GM21423 (cell line): ENCODE data around the gene DHCR24.

Experiments
- ATAC-seq: cut with Tn5 transposase; IDR thresholded peaks from one replicate; pipeline ENCODE4 v1.9.1; 2021; ENCODE audit warnings: mild to moderate bottlenecking, moderate library complexity; ENCODE audit not compliant: unreplicated experiment

Gene DHCR24

DNA sequence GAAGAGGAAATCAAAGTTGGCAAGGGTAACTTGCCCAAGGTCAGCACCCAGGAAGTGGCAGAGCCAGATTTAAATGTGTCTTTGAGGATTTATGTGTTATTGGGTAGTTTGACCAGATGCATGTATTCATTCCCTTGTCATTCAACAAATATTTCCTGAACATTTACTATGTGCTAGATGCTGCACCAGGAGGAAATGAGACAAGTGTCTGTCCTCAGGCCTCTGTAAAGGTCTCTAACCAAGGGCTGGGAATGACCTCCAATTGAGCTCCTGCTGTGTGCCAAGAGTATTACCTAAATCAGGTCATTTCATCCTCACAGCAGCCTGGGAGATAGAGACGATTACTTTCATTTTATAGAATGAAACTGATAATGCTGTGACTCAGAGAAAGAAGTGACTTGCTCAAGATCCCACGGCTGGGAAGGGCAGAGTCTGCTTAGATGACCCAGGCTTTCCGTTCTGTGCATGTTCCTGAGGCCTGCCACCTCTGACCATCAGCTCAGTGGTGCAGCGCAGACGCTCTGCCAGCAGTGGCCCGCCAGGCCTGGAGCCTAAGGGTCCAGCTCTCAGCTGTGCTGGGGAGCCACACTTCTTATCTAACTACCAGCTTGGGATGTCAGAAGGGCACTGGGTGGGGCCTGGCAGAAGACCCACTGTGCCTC is 82.4 kb downstream of the DHCR24 start:
- no peak for ATAC-seq

DNA sequence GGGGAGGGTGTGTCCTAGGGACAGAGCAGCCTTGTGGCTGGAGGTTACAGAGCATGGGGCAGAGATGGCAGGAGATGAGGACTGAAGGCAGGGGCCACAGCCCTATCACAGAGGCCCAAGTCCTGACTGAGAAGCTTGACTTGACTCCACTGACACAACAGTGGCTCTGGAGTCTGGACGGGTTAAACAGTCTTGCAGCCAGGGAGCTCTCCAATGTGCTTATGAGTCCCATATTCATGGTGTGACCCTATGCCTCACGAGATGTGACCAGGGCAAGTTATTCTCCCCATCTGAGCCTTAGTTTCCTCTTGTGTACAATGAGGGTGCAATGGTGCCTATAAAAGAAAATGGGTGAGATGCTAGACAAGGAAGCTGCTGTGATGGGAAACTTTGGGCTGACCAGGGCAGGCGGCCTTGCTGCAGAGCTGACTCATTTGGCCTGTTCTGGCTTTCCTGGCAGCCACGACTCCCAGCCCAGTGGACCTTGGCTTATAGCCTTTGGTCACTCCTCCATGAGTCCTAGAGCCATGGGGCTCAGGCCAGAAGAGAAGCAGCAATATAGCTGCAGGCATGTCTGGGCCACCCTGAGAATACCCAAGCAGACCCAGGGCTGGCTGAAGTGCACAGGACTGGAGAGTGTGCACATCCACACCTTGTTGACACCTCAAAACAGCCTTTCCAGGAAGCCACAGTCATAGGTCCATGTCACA is 83.1 kb downstream of the DHCR24 start:
- no peak for ATAC-seq

DNA sequence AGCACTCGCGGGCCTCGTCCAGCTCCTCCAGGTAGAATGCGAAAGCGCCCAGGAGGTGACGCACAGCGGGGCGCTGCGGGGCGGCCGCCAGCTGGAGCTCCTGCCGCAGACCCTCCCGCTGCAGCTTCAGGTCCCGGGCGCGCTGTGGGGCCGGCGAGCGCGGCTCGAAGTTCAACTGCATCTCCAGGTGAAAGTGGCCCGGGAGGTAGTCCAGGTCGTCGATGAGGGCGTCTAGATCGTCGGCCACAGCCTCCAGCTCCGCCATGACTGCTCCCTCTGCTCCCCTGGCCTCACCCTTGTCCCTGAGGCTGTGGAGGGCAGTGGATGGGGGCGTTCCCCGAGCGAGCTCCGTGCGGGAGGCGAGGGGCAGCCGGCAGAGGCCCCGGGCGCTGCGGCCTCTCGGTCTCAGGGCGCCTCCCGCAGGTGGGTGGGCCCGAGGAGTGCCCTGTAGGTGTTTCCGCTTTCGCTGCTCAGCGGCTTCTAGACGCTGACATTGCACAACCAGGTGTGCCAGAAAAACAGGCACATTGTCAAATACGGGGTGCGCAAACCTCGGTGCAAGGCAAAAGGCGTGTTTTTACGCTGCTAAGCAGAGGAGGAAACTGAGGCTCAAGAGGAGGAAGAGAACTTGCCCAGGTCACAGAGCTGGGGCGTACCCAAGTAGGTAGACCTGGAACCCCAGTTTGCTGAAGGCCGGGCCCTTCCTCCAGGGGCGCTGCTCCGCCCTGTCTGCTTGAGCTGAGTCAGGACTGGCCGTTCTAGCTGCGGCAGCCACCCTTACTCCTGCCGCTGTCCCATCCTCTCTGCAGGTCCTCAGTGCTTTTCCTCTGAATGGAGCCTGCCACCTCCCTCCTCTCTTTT is 85.9 kb downstream of the DHCR24 start, which contains the start of gene TTC22:
TTC22 (minus strand) TSS at position 425 of the 861 bp plus-strand sequence; CDS start at position 265, 160 bp downstream.
- peak; percentile 83 for ATAC-seq

DNA sequence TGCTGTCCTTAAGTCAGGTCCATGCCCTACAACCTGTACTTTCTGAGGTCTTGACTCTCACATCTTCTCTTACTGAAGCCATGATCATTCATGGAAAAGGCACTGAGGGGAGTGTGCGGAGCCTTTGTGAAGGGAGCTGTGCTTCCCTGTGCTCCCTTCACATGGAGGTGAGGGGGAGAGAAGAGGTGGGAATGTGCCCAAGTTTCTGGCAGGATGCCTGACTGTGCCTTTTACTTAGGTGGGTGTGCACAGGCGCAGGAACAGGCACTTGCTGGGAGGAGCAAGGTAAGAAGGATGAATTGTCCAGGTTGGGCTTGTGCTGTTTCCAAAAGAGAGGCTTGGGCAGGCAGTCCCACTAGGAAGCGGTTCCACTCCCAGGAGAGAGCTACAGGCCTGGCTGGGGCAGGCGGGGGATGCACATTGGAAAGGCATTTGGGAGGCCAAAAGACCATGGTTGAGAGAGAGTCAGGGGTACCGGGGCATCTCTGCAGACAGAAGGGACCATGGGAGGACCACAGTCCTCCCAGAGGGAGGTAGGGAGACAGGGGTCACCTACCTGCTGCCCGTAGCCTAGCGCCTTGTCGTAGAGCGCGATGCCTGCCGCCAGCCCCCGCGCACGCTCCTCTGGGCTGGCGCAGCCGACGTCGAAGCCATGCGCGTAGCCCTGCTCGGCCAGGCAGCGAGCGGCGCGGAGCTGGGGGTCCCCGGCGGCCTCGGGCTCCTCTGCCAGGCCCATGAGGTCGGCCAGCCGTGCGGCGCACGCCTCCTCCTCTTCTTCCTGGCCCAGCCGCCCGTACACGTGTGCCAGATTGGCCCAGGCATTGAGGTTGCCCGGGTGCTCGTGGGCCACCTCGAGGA is 86.7 kb downstream of the DHCR24 start:
- no peak for ATAC-seq
